22Rv1 (cell line): Measurements from ENCODE around the gene MFSD11.
"Not testable (repeated sequence)": the region's sequence is repeated elsewhere in the genome, so short reads cannot be mapped to it uniquely, and the experiment has no call there.

ENCODE experiments used
- ZFX ChIP-seq: fragments of 450-650 bp; IDR thresholded peaks from 2 replicates; pipeline ENCODE4 v1.6.1; 2017; ENCODE audit warnings: antibody characterized with exemption, borderline replicate concordance
- TF ChIP-seq, protein P1 (sequence below): fragments of 450-650 bp; IDR thresholded peaks from 2 replicates; pipeline ENCODE4 v1.5.1; 2017; ENCODE audit warnings: mild to moderate bottlenecking

GRCh38 chr17:76709951-76710862, 27.7 kb upstream of the MFSD11 start:
- TF ChIP-seq, protein P1, sequence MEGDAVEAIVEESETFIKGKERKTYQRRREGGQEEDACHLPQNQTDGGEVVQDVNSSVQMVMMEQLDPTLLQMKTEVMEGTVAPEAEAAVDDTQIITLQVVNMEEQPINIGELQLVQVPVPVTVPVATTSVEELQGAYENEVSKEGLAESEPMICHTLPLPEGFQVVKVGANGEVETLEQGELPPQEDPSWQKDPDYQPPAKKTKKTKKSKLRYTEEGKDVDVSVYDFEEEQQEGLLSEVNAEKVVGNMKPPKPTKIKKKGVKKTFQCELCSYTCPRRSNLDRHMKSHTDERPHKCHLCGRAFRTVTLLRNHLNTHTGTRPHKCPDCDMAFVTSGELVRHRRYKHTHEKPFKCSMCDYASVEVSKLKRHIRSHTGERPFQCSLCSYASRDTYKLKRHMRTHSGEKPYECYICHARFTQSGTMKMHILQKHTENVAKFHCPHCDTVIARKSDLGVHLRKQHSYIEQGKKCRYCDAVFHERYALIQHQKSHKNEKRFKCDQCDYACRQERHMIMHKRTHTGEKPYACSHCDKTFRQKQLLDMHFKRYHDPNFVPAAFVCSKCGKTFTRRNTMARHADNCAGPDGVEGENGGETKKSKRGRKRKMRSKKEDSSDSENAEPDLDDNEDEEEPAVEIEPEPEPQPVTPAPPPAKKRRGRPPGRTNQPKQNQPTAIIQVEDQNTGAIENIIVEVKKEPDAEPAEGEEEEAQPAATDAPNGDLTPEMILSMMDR = not testable (repeated sequence)
- TF ChIP-seq ZFX = not testable (repeated sequence)
